Caco-2 (cell line): Measurements from ENCODE around the gene HDAC4. TPM values are rescaled to one million over a fixed set of nuclear protein-coding genes. Genes with fewer than 3 reads are reported as not detected.

ENCODE experiments used
- BruUV-seq: library from RNA; stranded (reverse); fragments of 400-500 nt; replicated peaks from 2 replicates; lab custom pipeline; 2021; lab: Mats Ljungman, UMichigan
- CTCF ChIA-PET: fragments of 300-600 bp; sonication (Branson Sonifier 250); formaldehyde crosslinking; loops from one replicate; lab custom pipeline; 2022; ENCODE audit warnings: antibody characterized with exemption; lab: Charles Lee
- POLR2A ChIA-PET: fragments of 300-600 bp; sonication (Branson Sonifier 250); formaldehyde crosslinking; loops from one replicate; lab custom pipeline; 2022; ENCODE audit warnings: antibody characterized with exemption; lab: Charles Lee
- DNase-seq, 2 experiments: peaks; one replicate each; pipeline versions ENCODE4 v3.0.0 to v3.0.0-alpha.2; 2020 to 2022
- H3K27me3 ChIP-seq: replicated peaks from 2 replicates; pipeline ENCODE4 v1.6.0; 2011; ENCODE audit warnings: low read length; ENCODE audit not compliant: control insufficient read depth, insufficient read depth
- H3K36me3 ChIP-seq: 2 replicates; pipeline ENCODE4 v1.5.1; 2011; ENCODE audit warnings: low read length; ENCODE audit not compliant: control insufficient read depth, insufficient read depth
- H3K4me1 ChIP-seq: fragments of 250-450 bp; sonication (Bioruptor Pico); 2 replicates; pipeline ENCODE4 v1.5.1; 2020; ENCODE audit warnings: mild to moderate bottlenecking
- H3K4me3 ChIP-seq: 2 replicates; pipeline ENCODE4 v1.5.1; 2011; ENCODE audit warnings: low read depth, mild to moderate bottlenecking, control low read depth, low read length
- H3K9me3 ChIP-seq: fragments of 250-450 bp; sonication (Bioruptor Pico); 2 replicates; pipeline ENCODE4 v1.5.1; 2020; ENCODE audit warnings: mild to moderate bottlenecking, moderate library complexity
- H3K27ac Mint-ChIP-seq: one replicate; pipeline ENCODE4 v1.8.0; 2022; ENCODE audit warnings: mixed read lengths; ENCODE audit not compliant: unreplicated experiment
- H3K27me3 Mint-ChIP-seq: one replicate; pipeline ENCODE4 v1.8.0; 2022; ENCODE audit warnings: mixed read lengths; ENCODE audit not compliant: insufficient read depth, unreplicated experiment
- H3K36me3 Mint-ChIP-seq: one replicate; pipeline ENCODE4 v1.8.0; 2022; ENCODE audit warnings: mild to moderate bottlenecking, mixed read lengths; ENCODE audit not compliant: insufficient read depth, unreplicated experiment
- H3K4me1 Mint-ChIP-seq: one replicate; pipeline ENCODE4 v1.8.0; 2022; ENCODE audit warnings: low read depth, mixed read lengths; ENCODE audit not compliant: unreplicated experiment
- H3K4me3 Mint-ChIP-seq: one replicate; pipeline ENCODE4 v1.8.0; 2022; ENCODE audit warnings: mild to moderate bottlenecking, moderate library complexity, mixed read lengths; ENCODE audit not compliant: unreplicated experiment
- H3K9me3 Mint-ChIP-seq: one replicate; pipeline ENCODE4 v1.8.0; 2022; ENCODE audit warnings: mixed read lengths; ENCODE audit not compliant: unreplicated experiment
- CTCF ChIP-seq, 2 experiments: fragments of 200-600 bp in 1 of 2; IDR thresholded peaks; 1 replicate in 1 of 2; 2 replicates in 1 of 2; pipeline versions ENCODE4 v1.5.1 to v1.8.0; 2011 to 2022; ENCODE audit warnings: antibody characterized with exemption in 1 of 2, control low read depth in 1 of 2, inconsistent platforms in 1 of 2, low read depth in 1 of 2, low read length in 1 of 2, mild to moderate bottlenecking in 1 of 2, moderate library complexity in 1 of 2; ENCODE audit not compliant: insufficient read depth in 1 of 2, severe bottlenecking in 1 of 2, unreplicated experiment in 1 of 2
- intact Hi-C: fragments of 100-400 bp; cut with micrococcal nuclease; formaldehyde crosslinking; loops from one replicate; pipeline ENCODE4 v1.10.0; 2022; ENCODE audit not compliant: unreplicated experiment
- total RNA-seq: library from RNA; stranded (reverse); gene quantifications from 2 replicates; pipeline ENCODE4 v1.2.3, GENCODE V29; 2022

HDAC4 gene
- total RNA-seq, 1 experiment from 2014 or later: 15.5 TPM

- ChIA-PET CTCF (no interaction called here), POLR2A (no interaction called here)
- Histone ChIP-seq H3K4me3 (no peak overlapping the region), H3K27me3 (no peaks in the 10 kb centered on the region), H3K4me1 (no peaks in the 10 kb centered on the region), H3K9me3 (no peaks in the 10 kb centered on the region), H3K36me3 (no peaks in the 10 kb centered on the region)
- no peak for DNase-seq
- Mint-ChIP-seq H3K27ac (no peak overlapping the region), H3K36me3 (peaks cover 5% of the 10 kb centered on the region), H3K27me3 (no peaks in the 10 kb centered on the region), H3K4me3 (no peak overlapping the region), H3K9me3 (no peaks in the 10 kb centered on the region), H3K4me1 (no peaks in the 10 kb centered on the region)
- no TSS peak for BruUV-seq
- intact Hi-C loops: no loop called here
- no peak for TF ChIP-seq CTCF (IDR thresholded peaks at IDR 0.05; ENCODE audit: insufficient read depth in 1 of 2, low read depth in 1 of 2, low read length in 1 of 2, severe bottlenecking in 1 of 2, unreplicated experiment in 1 of 2)
Measured at GRCh38 chr2:239041062-239041461, 359.8 kb downstream of the HDAC4 start.

GRCh38 chr2:239040152-239040761 is 360.6 kb downstream of the HDAC4 start:
- BruUV-seq: no TSS peak
- H3K9me3 ChIP-seq: no peaks in the 10 kb centered on the region
- H3K27ac Mint-ChIP-seq: no peak overlapping the region
- ChIA-PET CTCF (no interaction called here), POLR2A (no interaction called here)
- H3K27me3 Mint-ChIP-seq: no peaks in the 10 kb centered on the region
- TF ChIP-seq CTCF (IDR thresholded peaks at IDR 0.05; ENCODE audit: insufficient read depth in 1 of 2, low read depth in 1 of 2, low read length in 1 of 2, severe bottlenecking in 1 of 2, unreplicated experiment in 1 of 2): no peak
- H3K4me1 Mint-ChIP-seq: no peaks in the 10 kb centered on the region
- H3K27me3 ChIP-seq: no peaks in the 10 kb centered on the region
- peaks cover 5% of the 10 kb centered on the region for H3K36me3 Mint-ChIP-seq
- H3K9me3 Mint-ChIP-seq: no peaks in the 10 kb centered on the region
- no peak overlapping the region for H3K4me3 ChIP-seq
- no peak for DNase-seq
- intact Hi-C loops: no loop called here
- H3K4me3 Mint-ChIP-seq: no peak overlapping the region
- no peaks in the 10 kb centered on the region for H3K4me1 ChIP-seq
- no peaks in the 10 kb centered on the region for H3K36me3 ChIP-seq

- Mint-ChIP-seq H3K27me3 (peaks cover 1% of the 10 kb centered on the region), H3K4me3 (no peak overlapping the region), H3K36me3 (peaks cover 5% of the 10 kb centered on the region), H3K4me1 (no peaks in the 10 kb centered on the region), H3K27ac (no peak overlapping the region), H3K9me3 (no peaks in the 10 kb centered on the region)
- H3K4me3 ChIP-seq: no peak overlapping the region
- ChIA-PET CTCF (no interaction called here), POLR2A (no interaction called here)
- intact Hi-C loops: no loop called here
- no peak for DNase-seq
- no peaks in the 10 kb centered on the region for H3K4me1 ChIP-seq
- no peaks in the 10 kb centered on the region for H3K27me3 ChIP-seq
- no peaks in the 10 kb centered on the region for H3K36me3 ChIP-seq
- no peak for TF ChIP-seq CTCF (IDR thresholded peaks at IDR 0.05; ENCODE audit: insufficient read depth in 1 of 2, low read depth in 1 of 2, low read length in 1 of 2, severe bottlenecking in 1 of 2, unreplicated experiment in 1 of 2)
- BruUV-seq: no TSS peak
- no peaks in the 10 kb centered on the region for H3K9me3 ChIP-seq
Measured at GRCh38 chr2:239039479-239039861, 361.4 kb downstream of the HDAC4 start.
